Fibroblast of skin of left biceps (primary cell): ENCODE data around the gene ATP11A.
"Not testable (repeated sequence)": the region's sequence is repeated elsewhere in the genome, so short reads cannot be mapped to it uniquely, and the experiment has no call there.

ENCODE experiments used
- DNase-seq, 2 experiments: peaks; one replicate each; pipeline ENCODE4 v3.0.0-alpha.2; 2013; ENCODE audit warnings: low read depth in 2 of 2

The ATP11A gene

GRCh38 chr13:112877976-112878955 is 188.4 kb downstream of the ATP11A start:
- DNase-seq, result no peak

DNA sequence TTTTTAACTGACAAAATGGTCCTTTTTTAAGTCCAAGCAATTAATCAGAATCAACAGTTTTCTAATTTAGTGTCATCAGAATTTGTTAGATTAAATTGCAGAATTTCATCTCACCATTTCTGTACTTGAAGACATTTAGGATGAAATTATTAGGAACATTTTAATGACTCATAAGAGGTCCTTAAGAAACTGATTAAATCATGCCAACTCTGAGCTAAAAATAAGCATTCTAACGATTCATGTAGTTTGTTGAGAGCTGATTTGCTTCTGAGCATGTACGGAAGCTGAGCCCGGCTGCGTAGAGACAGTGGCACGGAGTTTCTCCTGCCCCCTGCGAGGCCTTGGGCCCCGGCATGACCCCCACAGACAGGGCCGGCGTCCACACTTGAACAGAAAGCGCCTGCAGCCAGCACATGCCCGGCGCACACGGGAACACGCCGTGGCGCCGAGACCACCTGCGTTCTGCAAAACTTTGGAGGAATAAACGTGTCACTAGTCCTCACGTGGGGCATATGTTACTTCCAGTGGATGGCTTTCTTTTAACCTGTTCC is 189.5 kb downstream of the ATP11A start:
- no peak for DNase-seq

DNA sequence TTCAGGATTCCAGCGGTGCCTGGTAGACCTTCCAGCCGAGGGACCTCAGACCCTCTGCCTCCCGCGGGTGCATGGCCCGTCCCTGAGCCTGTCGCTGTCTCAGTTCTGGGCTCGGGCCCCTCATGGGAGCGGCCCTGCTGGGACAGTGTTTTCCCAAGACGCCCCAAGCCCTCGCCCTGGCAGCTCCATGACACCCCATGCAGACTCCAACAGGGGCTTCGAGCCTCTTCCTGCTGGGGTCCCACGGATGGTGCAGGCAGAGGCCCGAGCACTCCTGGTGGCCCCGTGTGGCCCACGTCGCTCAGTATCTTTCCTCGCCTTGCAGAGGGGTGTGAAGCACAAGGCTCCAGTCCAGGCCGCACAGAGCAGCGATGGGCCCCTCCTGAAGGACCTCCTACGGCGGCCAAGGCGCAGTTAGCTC is 190.4 kb downstream of the ATP11A start:
- DNase-seq, result no peak

DNA sequence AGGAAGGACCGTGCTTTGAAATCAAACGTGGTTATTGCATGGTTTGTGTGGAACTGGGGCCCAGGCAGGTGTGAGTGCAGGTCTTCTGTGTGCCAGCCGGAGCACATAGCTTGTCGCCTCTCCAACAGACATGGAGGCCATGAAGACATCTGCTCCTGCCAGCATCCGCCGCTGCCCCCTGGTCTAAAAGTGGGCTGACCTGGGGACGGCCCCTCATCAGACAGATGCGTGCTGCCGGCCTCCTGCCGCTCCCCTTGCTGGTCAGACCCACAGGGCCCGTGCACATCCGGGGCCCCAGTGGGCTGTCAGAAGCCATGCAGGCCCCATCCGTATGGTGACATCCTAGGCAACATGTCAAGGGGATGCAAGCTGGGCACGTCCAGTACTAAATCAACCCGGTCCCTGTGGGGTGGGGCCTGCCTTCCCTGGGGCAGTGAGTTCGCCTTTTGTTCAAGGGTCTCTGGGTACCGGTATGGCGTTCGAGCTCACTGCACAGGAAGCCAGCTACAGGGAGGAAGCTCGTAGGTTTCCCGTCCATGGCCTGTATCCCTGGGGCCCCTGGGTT is 191.2 kb downstream of the ATP11A start:
- DNase-seq, result no peak

DNA sequence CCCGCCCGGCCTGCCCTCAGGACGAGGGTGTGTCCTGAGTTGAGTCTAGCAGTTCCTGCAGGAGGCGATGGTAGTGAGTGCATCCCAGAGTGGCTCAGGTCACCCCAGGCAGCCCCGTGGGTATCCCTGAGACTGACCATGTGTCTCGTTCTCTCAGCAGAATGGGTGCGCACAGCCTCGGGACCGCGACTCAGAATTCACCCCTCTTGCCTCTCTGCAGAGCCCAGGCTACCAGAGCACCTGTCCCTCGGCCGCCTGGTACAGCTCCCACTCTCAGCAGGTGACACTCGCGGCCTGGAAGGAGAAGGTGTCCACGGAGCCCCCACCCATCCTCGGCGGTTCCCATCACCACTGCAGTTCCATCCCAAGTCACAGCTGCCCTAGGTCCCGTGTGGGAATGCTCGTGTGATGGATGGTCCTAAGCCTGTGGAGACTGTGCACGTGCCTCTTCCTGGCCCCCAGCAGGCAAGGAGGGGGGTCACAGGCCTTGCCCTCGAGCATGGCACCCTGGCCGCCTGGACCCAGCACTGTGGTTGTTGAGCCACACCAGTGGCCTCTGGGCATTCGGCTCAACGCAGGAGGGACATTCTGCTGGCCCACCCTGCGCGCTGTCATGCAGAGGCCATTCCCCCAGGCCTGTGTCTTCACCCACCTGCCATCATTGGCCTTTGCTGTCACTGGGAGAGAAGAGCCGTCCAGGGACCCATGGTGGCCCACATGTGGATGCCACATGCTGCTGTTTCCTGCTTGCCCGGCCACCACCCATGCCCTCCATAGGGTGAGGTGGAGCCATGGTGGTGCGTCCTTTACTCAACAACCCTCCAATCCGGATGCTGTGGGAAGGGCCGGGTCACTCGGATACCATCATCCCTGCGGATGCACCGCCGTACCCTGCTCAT is 192.1 kb downstream of the ATP11A start:
- DNase-seq, result no peak

DNA sequence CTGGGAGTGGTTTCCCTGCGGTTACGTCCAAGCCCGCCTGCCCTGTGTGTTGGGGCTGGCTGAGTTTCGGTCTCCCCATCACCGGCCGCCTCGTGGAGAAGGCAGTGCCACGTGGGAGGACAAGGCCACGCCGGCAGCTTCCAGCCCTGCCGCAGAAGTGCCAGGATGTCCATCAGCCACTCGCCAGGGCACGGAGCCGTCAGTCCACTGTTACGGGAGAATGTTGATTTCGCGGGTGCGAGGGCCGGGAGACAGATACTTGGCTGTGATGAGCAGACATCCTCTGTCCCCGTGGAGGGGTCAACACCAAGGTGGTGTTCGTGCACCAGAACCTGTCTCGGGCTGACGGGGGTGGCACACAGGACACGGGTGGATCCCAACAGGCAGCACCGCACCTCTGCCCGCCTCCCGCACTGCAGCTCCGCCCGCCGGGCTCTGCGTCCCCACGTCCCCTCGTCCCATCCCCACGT is 192.8 kb downstream of the ATP11A start:
- DNase-seq, result no peak

DNA sequence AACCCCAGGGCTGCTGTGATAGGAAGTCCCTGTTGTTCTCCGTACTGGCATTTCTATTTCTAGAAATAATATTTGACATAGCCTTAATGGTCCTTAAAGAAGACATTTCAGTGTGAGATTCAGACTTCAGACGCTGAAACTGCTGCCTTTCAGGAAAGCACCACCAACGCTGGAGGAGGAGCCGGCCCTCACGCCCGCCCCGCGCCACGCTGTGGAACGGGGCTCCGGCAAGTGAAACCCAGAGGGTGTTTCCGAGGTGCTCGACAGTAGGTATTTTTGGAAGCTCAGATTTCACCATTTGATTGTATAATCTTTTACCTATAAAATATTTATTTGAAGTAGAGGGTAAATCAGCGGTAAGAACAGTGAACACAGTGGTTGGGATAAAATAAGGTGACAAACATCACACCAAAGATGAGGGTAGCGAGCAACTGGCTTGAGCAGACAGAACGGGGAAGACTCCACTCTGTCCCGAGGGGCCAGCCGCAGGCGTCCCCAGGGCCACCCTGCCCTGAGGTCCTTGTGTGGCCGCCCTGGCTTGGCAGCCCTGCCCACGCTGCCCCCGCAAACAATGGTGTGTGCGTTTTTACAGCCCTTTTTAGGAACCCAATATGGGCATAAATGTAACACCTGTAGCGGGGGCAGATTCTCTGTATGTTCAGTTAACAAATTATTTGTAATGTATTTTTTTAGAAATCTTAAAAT is 193.6 kb downstream of the ATP11A start:
- DNase-seq, result no peak

DNA sequence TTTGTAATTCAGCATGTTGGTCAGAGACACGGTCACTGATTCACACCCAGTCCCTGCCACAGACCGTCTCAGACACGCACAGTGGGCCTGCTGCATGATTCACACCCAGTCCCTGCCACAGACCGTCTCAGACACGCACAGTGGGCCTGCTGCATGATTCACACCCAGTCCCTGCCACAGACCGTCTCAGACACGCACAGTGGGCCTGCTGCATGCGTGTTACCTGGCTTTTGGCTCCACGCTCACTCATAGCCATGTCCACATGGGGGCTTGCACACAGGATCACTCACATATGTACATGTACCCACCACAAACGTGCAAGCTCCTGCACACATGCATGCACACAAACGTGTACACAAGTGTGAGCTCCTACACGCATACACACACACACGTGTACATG is 194.9 kb downstream of the ATP11A start:
- DNase-seq, result not testable (repeated sequence)

DNA sequence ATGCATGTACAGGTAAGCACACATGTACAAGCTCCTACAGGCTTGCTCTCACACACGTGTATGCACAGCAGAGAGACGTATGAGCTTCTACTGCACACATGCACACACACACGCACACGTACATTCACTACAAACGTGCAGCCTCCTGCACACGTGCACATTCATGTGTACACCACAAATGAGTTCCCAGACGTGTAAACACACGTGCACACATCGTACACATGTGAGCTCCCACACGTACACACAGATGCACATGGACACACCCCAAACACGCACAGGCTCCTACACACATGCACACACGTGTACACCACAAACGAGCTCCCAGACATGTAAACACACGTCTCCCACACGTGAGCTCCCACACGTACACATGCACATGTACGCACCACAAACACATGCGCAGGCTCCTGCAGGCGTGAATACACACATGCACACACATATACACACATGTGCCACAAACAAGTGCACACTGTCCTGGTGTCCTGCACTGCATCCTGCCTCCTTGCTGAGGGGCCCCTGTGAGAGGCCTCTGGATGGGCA is 195.5 kb downstream of the ATP11A start:
- DNase-seq, result no peak

DNA sequence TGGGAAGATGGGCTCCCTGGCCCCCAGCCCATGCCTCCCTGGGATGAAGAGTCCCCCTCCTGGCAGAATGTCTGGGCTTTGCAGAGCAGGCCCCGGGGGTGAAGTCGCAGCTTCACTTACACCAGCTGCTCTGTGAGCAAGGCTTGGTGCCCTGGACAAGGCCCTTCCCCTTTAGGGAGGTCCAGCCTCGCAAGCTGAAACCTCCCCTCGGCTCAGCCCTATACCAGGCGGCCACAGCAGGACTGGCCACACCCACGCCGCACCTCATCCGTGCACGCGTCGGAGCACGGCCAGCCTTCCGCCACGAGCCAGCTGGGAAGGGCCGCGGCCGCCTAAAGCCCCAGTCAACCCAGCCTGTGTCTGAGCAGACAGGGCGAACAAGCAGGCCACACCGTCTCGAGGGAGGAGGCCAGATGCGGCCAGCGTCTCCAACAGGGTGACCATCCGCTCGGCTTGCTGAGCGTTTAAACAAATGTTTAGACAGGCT is 196.0 kb downstream of the ATP11A start:
- peak in 1 of 2 experiments; percentile 13 for DNase-seq

GRCh38 chr13:112887151-112887550 is 197.3 kb downstream of the ATP11A start:
- DNase-seq, result no peak

GRCh38 chr13:112887557-112887991 is 197.7 kb downstream of the ATP11A start:
- no peak for DNase-seq

GRCh38 chr13:112888238-112889111 is 198.6 kb downstream of the ATP11A start:
- DNase-seq, result no peak

DNA sequence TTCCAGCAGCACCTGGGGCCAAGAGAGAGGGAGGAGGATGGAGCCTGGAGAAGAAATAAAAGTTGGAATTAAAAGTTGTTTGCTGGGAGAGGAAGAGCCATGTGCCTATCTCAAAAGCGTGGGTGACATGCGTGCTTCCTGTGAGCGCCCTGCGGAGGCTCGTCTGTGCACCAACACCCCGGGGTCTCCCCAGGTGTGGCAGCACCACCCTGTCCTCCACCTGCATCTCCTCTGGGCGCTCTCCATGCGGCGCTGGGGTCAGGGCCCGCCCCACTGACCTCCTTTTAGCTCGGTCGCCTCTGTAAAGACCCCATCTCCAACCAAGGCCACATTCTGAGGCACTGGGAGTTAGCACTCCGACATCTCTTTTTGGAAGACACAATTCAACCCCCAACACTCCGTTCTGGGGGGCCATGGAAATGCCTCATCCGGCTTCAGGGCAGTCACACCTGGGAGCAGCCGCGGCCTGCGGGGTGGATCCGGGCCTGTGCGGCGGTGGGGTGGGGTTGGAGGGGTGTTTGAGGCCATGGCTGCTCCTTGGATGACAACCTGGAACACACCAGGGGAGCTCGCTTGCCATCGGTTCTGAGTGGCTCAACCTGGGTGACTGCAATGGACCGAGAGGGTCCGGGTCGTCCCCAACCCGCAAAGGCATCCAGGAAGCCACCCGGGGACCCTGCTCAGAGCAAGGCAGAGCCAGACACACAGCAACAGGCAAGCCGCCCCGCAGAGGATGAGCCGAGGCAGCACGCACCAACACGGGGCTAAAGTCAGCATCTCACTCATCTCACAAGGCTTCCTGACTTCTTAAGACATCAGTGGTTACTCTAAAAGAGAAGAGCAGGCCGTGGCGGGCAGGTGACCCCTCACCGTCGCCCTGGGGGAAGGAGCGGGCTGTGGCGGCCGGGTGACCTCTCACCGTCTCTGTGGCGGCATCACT is 199.8 kb downstream of the ATP11A start:
- DNase-seq, result no peak

GRCh38 chr13:112890316-112891145 is 200.7 kb downstream of the ATP11A start:
- no peak for DNase-seq

GRCh38 chr13:112891477-112892401 is 201.9 kb downstream of the ATP11A start:
- DNase-seq, result no peak
